Parietal lobe (tissue), 1 donor: ENCODE measurements around the gene PHEX. TPM values are rescaled to one million over a fixed set of nuclear protein-coding genes. Genes with fewer than 3 reads are reported as not detected.

Source experiments
- total RNA-seq: library from RNA; depleted of rRNA; stranded (reverse); fragments of >200 nt; gene quantifications from one replicate; pipeline ENCODE4 v1.2.3, GENCODE V29; 2014

Gene PHEX
- 3.1 TPM for total RNA-seq

DNA sequence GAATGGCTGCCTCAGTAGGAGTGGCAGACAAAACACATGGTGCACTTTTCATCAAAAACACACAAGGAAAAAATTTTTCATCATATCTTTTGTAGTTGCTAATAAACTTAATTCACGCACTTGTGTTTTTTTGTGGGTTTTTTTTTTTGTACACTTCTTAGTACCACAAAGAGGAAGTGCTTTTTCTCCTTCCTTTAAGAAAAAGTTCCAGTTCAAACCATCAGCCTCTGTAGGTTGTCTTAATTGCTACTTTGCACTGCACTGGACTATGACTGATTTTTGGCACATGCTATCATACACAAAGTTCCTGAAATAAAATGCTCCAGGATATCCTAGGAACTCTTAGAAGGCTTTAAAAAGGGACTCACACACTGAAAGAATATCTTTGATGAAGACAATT lies at the start of gene PHEX:
PHEX (plus strand) TSS at position 242 of the 400 bp plus-strand sequence. CDS start 681 bp downstream, outside the sequence.

DNA sequence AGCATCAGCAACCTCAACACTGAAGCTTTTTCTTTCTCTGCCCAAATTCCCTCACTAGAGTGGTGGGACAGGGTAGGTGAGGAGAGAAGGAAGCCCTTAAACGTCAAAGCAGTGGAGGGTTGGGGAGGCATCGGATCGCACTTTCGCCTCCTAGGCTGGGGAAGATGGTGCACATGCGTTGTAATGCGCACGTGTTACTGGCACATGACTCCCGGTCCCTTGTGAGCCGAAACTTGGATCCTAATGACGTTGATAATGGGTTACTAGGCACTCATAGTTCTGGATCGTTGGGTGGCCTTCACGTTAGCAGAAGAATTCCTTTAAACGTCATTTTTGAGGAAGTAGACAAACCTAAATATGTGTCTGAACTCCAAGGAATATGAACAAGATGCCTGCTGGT lies 240.5 kb downstream of the PHEX start, which contains the start of gene CBLL2:
CBLL2 (plus strand) TSS at position 301 of the 400 bp plus-strand sequence; CDS start at position 380, 79 bp downstream.

Other genes starting within 250 kb of the PHEX start
- 16.3 TPM for gene MBTPS2, start 192.7 kb upstream of the PHEX start, total RNA-seq
- 4.4 TPM for gene YY2, start 176.3 kb upstream of the PHEX start, total RNA-seq
- gene SMS, start 91.6 kb upstream of the PHEX start, total RNA-seq = 120 TPM
- gene CBLL2, start 240.6 kb downstream of the PHEX start, total RNA-seq = not detected